ENCODE measurements around the gene CDC42BPA. TPM values are rescaled to one million over a fixed set of nuclear protein-coding genes. Genes with fewer than 3 reads are reported as not detected.

Gene CDC42BPA
- total RNA-seq, 8 experiments from 2014 or later = 36.0 to 89.0 (median 67.4) TPM

GRCh38 chr1:227191607-227192006, 126.7 kb downstream of the CDC42BPA start:
- no peak for ATAC-seq (replicated peaks in 6 of 8)
- Histone ChIP-seq H3K4me1 (replicated peaks in 1 of 2) (no peaks in the 10 kb centered on the region), H3K4me3 (no peak overlapping the region), H3K27ac (no peak overlapping the region)
- in situ Hi-C loops (cut with MboI; ENCODE audit: low pct_unique_long_range_greater_than_20kb in 2 of 9, low sequenced_read_pairs in 9 of 9, unreplicated experiment in 9 of 9) = no loop called here
- 50 to 100% (median 88%) methylated on average over 1 to 2 of the region's 2 CpGs; no CpG with 5 or more reads in 2 of the 10 experiments for WGBS, 10 experiments

- 61 to 100% (median 95%) methylated on average over 2 of the region's 2 CpGs; no CpG with 5 or more reads in 2 of the 10 experiments for WGBS, 10 experiments
Measured at GRCh38 chr1:227190321-227190720, 128.0 kb downstream of the CDC42BPA start.

GRCh38 chr1:227185291-227185690, 133.0 kb downstream of the CDC42BPA start:
- no peak for ATAC-seq (replicated peaks in 6 of 8)
- no peak overlapping the region for H3K4me3 ChIP-seq
- in situ Hi-C loops (cut with MboI; ENCODE audit: low pct_unique_long_range_greater_than_20kb in 2 of 9, low sequenced_read_pairs in 9 of 9, unreplicated experiment in 9 of 9) = no loop called here
- no peak overlapping the region for H3K27ac ChIP-seq
- no peaks in the 10 kb centered on the region for H3K4me1 ChIP-seq (replicated peaks in 1 of 2)
- WGBS, 10 experiments = 58 to 100% (median 76%) methylated on average over 1 to 9 of the region's 9 CpGs; no CpG with 5 or more reads in 1 of the 10 experiments

More at GRCh38 chr1:227190321-227190720, 128.0 kb downstream of the CDC42BPA start:
- Histone ChIP-seq H3K4me3 (no peak overlapping the region), H3K4me1 (replicated peaks in 1 of 2) (no peaks in the 10 kb centered on the region), H3K27ac (no peak overlapping the region)
- in situ Hi-C loops (cut with MboI; ENCODE audit: low pct_unique_long_range_greater_than_20kb in 2 of 9, low sequenced_read_pairs in 9 of 9, unreplicated experiment in 9 of 9) = no loop called here
- no peak for ATAC-seq (replicated peaks in 6 of 8)

DNA sequence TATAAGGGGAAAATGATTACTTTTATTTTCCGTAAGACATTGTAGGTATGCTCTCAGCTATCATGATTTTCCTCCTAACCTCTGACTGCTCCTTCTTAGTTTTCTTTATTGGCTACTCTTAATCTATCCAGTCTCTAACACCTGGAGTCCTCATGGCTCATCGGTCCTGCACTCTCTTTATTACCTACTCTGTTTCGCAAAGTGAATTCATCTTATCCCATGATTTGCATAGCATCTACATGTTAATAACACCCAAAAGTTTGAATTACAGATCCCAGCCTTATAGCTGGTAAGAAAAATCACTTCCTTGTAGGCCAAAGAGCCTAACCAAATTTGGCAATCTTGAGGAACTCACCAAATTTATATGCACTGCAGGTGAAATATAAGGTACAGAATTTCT, 136.3 kb downstream of the CDC42BPA start:
- 45 to 100% (median 91%) methylated on average over 1 to 3 of the region's 3 CpGs for WGBS, 10 experiments
- Histone ChIP-seq H3K4me3 (no peak overlapping the region), H3K4me1 (replicated peaks in 1 of 2) (no peaks in the 10 kb centered on the region), H3K27ac (no peak overlapping the region)
- in situ Hi-C loops (cut with MboI; ENCODE audit: low pct_unique_long_range_greater_than_20kb in 2 of 9, low sequenced_read_pairs in 9 of 9, unreplicated experiment in 9 of 9) = no loop called here
- ATAC-seq (replicated peaks in 6 of 8) = peak in 3 of 8 experiments; percentile 23 to 80 (median 66)

- Histone ChIP-seq H3K27ac (no peak overlapping the region), H3K4me3 (no peak overlapping the region), H3K4me1 (replicated peaks in 1 of 2) (no peaks in the 10 kb centered on the region)
- 75 to 100% (median 94%) methylated on average over 1 to 4 of the region's 4 CpGs; no CpG with 5 or more reads in 1 of the 10 experiments for WGBS, 10 experiments
- in situ Hi-C loops (cut with MboI; ENCODE audit: low pct_unique_long_range_greater_than_20kb in 2 of 9, low sequenced_read_pairs in 9 of 9, unreplicated experiment in 9 of 9) = no loop called here
- ATAC-seq (replicated peaks in 6 of 8) = no peak
Measured at GRCh38 chr1:227175611-227176010, 142.7 kb downstream of the CDC42BPA start.

- in situ Hi-C loops (cut with MboI; ENCODE audit: low pct_unique_long_range_greater_than_20kb in 2 of 9, low sequenced_read_pairs in 9 of 9, unreplicated experiment in 9 of 9) = no loop called here
- no peak overlapping the region for H3K27ac ChIP-seq
- no peak for ATAC-seq (replicated peaks in 6 of 8)
- H3K4me3 ChIP-seq = no peak overlapping the region
- WGBS, 10 experiments = 63 to 100% (median 91%) methylated on average over 1 to 2 of the region's 2 CpGs; no CpG with 5 or more reads in 1 of the 10 experiments
- H3K4me1 ChIP-seq (replicated peaks in 1 of 2) = no peaks in the 10 kb centered on the region
Measured at GRCh38 chr1:227174164-227174563, 144.1 kb downstream of the CDC42BPA start.

- Histone ChIP-seq H3K27ac (no peak overlapping the region), H3K4me1 (replicated peaks in 1 of 2) (no peaks in the 10 kb centered on the region), H3K4me3 (no peak overlapping the region)
- peak in 2 of 8 experiments; percentile 66 to 70 for ATAC-seq (replicated peaks in 6 of 8)
- WGBS, 10 experiments = 33 to 100% (median 83%) methylated on average over 2 to 3 of the region's 3 CpGs
- in situ Hi-C loops (cut with MboI; ENCODE audit: low pct_unique_long_range_greater_than_20kb in 2 of 9, low sequenced_read_pairs in 9 of 9, unreplicated experiment in 9 of 9) = no loop called here
Measured at GRCh38 chr1:227170361-227171166, 147.7 kb downstream of the CDC42BPA start.

DNA sequence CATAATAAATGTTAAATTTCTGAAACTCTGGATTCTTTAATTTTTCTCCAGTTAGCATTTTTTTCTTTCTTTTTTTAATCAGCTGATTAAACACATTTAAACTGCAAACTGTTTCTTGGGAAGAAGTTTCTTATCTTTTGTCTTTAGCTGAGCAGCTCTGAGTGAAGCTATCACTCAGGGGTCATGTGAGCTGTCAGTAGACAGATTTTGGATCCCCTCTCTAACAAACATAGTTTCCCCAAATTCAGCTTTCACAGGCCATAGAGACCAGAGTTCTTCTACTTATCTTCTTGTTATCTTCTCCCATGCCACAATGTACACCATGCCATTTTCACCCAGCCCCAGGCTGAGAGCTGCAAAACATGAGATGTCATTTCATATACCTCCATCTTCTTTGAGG, 148.9 kb downstream of the CDC42BPA start:
- Histone ChIP-seq H3K4me3 (no peak overlapping the region), H3K4me1 (replicated peaks in 1 of 2) (no peaks in the 10 kb centered on the region), H3K27ac (no peak overlapping the region)
- in situ Hi-C loops (cut with MboI; ENCODE audit: low pct_unique_long_range_greater_than_20kb in 2 of 9, low sequenced_read_pairs in 9 of 9, unreplicated experiment in 9 of 9) = no loop called here
- no peak for ATAC-seq (replicated peaks in 6 of 8)

DNA sequence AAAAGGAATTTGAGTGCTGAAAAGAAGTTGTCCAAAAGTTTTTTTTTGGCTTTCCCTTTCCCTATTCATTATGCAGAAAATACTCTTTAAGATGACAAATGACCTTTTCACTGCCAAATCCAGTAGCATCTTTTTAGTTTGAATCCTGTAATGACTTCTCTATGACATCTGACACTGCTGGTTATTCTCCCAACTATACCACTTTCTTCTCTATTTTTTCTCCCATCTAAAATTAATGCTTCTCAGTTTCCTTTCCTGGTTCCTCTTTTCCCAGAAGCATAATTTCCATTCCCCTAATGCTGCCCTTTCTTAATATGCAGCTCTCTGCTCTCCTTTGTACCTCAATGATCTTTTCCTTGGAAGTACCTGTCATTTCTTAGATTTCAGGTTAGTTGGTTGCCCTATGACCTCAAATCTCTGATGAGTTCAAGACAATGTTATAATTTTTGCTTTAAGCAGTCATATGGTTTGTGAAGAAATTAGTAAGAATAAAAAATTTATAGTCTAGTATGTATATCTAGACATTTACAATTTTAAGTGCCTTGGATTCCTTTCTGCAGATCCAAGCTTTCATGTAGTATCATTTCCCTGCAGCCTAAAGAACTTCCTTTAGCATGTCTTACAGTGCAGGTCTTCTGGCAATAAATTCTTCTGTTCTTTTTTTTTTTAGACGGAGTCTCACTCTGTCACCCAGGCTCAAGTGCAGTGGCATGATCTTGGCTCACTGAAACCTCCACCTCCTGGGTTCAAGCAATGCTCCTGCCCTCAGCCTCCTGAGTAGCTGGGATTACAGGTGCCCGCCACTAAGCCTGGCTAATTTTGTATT, 150.8 kb downstream of the CDC42BPA start:
- in situ Hi-C loops (cut with MboI; ENCODE audit: low pct_unique_long_range_greater_than_20kb in 2 of 9, low sequenced_read_pairs in 9 of 9, unreplicated experiment in 9 of 9) = no loop called here
- no peak overlapping the region for H3K4me3 ChIP-seq
- no peaks in the 10 kb centered on the region for H3K4me1 ChIP-seq (replicated peaks in 1 of 2)
- ATAC-seq (replicated peaks in 6 of 8) = peak in 3 of 8 experiments; percentile 18 to 74 (median 46)
- 54 to 100% (median 94%) methylated on average over 1 to 2 of the region's 2 CpGs for WGBS, 10 experiments
- no peak overlapping the region for H3K27ac ChIP-seq

GRCh38 chr1:227166559-227166958, 151.7 kb downstream of the CDC42BPA start:
- ATAC-seq (replicated peaks in 6 of 8) = no peak
- H3K4me3 ChIP-seq = no peak overlapping the region
- H3K27ac ChIP-seq = no peak overlapping the region
- H3K4me1 ChIP-seq (replicated peaks in 1 of 2) = no peaks in the 10 kb centered on the region
- WGBS, 10 experiments = 64 to 100% (median 84%) methylated on average over 1 of the region's 1 CpG; no CpG with 5 or more reads in 2 of the 10 experiments
- in situ Hi-C loops (cut with MboI; ENCODE audit: low pct_unique_long_range_greater_than_20kb in 2 of 9, low sequenced_read_pairs in 9 of 9, unreplicated experiment in 9 of 9) = no loop called here

- in situ Hi-C loops (cut with MboI; ENCODE audit: low pct_unique_long_range_greater_than_20kb in 2 of 9, low sequenced_read_pairs in 9 of 9, unreplicated experiment in 9 of 9) = no loop called here
- ATAC-seq (replicated peaks in 6 of 8) = no peak
- 0 to 83% (median 45%) methylated on average over 1 to 2 of the region's 2 CpGs; no CpG with 5 or more reads in 2 of the 10 experiments for WGBS, 10 experiments
- no peaks in the 10 kb centered on the region for H3K4me1 ChIP-seq (replicated peaks in 1 of 2)
- H3K27ac ChIP-seq = no peak overlapping the region
- H3K4me3 ChIP-seq = no peak overlapping the region
Measured at GRCh38 chr1:227161470-227161869, 156.8 kb downstream of the CDC42BPA start.

DNA sequence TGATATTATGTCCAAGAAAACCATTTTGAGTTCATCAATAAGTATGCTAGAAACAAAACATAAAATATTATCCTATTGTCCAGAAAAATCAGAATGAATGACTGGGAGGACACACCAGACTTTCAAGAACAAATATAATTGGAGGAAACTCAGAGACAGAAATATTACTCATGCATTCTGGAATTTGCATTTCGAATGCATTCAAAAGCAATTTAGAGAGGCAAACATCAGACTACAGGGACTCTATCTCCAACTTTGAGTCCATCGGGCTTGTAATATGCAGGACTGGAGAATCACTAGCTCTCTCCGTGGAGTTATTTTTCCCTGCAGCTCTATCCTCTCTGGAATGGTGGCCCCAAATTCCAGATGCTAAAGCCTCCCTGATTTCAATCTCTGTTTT, 161.8 kb downstream of the CDC42BPA start:
- H3K4me3 ChIP-seq = no peak overlapping the region
- H3K4me1 ChIP-seq (replicated peaks in 1 of 2) = no peaks in the 10 kb centered on the region
- H3K27ac ChIP-seq = no peak overlapping the region
- ATAC-seq (replicated peaks in 6 of 8) = peak in 2 of 8 experiments; percentile 54 to 73
- 20 to 100% (median 81%) methylated on average over 1 to 3 of the region's 3 CpGs; no CpG with 5 or more reads in 2 of the 10 experiments for WGBS, 10 experiments
- in situ Hi-C loops (cut with MboI; ENCODE audit: low pct_unique_long_range_greater_than_20kb in 2 of 9, low sequenced_read_pairs in 9 of 9, unreplicated experiment in 9 of 9) = no loop called here

DNA sequence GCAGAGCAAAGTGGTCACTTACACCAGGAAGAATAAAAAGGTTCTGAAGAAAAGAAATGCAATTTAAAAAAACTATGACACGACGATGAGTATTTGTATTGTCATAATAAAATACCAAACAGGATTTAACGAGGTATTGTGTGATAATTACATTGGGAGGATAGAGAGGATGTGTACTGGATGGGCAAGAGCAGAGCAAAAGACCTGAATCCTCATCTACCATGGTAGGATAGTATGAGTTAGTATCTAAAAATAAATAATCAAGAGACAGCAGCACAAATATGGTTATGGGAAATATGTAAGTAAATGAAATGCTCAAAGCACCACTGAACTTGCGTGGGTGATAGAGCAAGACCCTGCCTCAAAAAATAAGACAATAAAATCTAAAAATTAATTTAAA, 162.6 kb downstream of the CDC42BPA start:
- no peaks in the 10 kb centered on the region for H3K4me1 ChIP-seq (replicated peaks in 1 of 2)
- H3K27ac ChIP-seq = no peak overlapping the region
- WGBS, 10 experiments = 87 to 98% (median 94%) methylated on average over 4 of the region's 4 CpGs
- no peak overlapping the region for H3K4me3 ChIP-seq
- ATAC-seq (replicated peaks in 6 of 8) = no peak
- in situ Hi-C loops (cut with MboI; ENCODE audit: low pct_unique_long_range_greater_than_20kb in 2 of 9, low sequenced_read_pairs in 9 of 9, unreplicated experiment in 9 of 9) = no loop called here
